Embryonic facial prominence (tissue), 1 donor: ENCODE measurements around the gene CLEC16A.
"Not testable (repeated sequence)": the region's sequence is repeated elsewhere in the genome, so short reads cannot be mapped to it uniquely, and the experiment has no call there.

Experiments
- DNase-seq: peaks from one replicate; pipeline ENCODE4 v3.0.0-alpha.2; 2016; ENCODE audit errors: extremely low spot score

The CLEC16A gene

DNA sequence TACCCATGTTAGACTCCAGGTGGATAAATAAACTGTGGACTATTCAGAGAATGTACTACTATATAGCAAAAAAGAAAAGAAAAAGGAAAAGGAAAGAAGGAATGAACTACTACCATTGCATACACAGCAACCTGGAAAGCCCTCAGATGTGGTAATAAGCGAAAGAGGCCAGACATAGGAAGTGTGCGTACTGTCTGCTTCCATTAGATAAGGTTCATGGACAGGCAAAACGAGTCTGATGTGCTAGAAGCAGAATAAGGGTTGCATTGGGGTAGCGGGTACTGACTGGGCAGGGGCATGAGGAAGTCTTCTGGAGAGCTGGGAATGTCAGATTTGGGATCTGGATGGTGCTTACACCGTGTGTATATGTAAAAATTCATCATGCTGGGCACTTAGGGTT is 21.8 kb downstream of the CLEC16A start:
- no peak for DNase-seq

DNA sequence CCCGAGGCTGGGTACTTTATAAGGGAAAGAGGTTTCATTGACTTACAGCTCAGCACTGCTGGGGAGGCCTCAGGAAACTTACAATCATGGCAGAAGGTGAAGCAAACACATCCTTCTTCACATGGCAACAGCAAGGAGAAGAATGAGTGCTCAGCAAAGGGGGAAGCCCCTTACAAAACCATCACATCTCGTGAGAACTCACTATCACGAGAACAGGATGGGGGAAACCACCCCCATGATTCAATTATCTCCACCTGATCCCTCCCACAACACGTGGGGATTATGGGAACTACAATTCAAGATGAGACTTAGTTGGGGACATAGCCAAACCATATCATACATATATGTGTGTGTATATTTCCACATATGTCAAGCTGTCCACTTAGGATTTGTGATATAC is 22.2 kb downstream of the CLEC16A start:
- DNase-seq: not testable (repeated sequence)

DNA sequence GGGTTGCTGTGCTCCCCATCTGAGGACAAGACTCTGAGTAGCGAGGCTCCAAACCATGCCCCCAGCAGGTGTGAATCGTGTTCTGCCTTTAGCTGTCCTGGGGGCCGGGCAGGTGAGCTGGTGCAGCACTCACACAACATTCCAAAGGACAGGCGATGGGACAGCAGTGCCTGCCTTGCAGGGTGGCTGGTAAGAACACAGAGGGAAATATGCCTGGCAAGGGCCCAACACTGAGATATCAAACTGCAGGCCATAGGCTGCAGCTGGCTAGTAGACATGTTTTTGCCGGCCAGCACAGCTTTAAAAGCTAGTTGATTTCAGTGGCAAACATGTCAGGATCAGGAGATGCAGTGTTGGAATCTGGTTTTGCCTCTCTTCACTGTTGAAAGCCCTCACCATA is 23.6 kb downstream of the CLEC16A start:
- DNase-seq: no peak

DNA sequence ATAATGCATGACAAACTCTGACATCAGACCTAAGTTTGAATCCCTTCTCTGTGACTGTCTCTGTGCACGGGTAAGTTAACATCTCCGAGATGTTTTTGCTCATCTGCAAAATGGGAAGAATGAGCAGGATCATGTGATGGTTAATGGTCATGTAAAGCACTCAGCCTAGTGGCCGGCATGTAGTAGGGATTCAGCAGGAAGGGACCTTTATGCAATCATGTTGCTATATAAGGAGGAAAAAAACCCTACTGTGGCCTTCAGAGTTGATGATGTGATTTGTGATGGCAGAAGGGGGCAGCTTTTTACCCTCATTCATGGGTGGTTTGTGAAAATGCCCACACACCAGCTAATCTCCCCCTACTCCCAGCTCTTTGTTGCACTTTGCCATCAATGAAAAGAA is 24.1 kb downstream of the CLEC16A start:
- DNase-seq: no peak

DNA sequence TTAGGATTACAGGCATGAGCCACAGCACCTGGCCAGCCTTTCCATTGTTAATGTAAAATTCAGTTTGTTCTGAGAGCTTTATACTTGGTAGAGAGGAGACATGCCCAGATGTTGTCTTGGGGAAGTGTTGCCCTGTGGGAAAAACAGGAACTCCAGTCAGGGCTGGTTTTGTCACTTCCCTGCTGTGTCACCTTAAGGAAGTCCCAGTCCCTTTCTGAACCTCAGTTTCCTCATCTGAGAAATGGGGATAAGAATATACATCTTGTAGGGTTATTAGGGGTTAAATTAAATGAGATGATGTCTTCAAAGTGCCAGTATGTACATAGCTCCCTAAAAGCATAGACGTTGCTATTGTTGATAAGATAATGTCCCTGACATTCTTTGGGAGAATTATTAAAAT is 25.3 kb downstream of the CLEC16A start:
- no peak for DNase-seq

DNA sequence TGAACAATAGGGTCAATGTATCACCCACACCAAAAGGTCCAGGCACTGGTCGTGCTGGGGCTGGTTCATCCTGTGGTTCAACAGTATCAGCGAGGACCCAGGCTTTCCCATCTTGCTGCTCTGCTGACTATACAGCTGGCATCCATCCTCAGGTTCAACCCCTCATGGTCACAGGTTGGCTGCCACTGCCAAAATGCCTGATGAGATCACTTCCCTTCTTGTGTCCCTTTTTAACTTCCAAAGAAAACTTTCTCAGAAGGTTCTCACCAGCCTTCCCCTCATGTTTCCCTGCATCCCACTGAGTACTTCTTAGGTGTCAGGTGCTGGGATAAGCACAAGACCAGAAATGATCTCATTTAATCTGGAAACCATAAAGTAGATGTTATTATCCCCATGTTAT is 25.7 kb downstream of the CLEC16A start:
- no peak for DNase-seq

DNA sequence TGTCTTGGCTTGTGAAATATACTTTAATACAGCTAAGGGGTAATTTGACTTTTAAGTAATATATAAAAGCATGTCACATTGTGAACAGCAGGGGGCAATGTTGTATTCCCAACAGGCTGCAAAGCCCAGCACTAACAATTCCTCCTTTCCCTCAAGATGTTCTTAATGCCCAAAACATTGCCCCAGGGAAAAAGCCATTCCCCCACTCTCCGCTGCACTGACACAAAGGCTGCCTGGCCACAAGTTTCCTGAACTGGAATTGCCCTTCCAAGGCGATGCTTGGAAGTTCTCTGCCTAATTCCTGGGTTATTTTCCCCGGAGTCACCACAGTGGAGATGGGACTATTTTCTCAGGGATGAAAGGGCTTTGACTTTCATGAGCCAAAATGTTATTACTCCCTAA is 27.2 kb downstream of the CLEC16A start:
- DNase-seq: peak; percentile 77

DNA sequence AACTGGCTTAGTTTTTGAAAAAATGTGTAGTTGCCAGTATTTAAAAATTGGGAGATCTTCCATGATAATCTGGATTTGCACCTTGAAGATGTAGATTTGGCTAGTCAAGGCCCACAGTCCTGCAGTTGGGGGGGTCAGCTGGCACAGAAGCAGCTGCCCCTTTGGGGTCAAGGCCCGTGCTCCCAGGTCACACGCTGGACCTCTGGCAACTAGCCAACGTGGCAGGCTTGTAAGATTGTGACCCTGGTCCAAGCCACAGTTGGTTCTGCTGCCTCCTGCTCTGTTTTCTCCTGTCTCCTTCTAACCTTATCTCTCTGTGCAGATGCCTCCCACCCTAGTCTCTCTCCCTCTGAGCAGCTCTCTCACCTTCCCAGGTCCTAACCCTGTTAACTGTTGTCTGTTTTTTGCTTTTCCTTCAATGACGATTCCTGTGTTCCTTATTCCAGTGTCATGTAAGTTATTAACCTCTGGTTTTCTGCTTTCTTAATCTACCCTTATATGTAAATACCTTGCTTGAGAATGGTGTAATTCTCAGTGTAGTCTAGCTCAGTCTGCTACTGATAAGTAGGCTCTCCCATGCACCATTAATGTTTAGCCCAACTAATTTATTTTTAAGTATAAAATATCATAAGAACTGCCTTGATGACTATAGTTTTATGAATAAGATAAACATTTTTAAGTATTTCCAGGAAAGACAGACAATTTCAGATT is 27.9 kb downstream of the CLEC16A start:
- no peak for DNase-seq

DNA sequence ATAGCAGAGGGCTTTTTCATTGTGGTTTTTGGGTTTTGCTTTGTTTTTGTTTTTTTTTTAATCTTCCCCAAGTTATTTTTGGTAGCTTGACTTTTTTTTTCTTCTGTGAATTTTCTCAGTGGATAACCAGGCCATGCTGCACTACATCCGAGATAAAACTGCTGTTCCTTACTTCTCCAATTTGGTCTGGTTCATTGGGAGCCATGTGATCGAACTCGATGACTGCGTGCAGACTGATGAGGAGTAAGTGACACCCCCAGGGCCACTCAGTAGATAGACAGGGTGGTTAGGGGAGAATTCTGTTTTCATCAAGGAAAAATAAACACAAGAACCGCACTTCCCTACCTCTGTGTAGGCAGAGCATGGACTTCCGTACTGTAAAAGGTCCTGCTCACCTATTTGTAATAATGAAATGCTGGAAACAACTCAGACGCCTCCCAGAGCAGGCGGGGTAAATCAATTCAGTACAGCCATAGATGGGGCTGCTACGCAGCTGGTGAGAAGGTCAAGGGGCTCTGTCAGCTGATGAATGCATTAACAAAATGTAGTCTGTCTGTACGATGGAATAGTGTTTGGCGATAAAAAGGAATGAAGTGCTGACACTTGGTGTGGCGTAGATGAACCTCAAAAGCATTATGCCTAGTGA is 28.6 kb downstream of the CLEC16A start:
- DNase-seq: no peak

DNA sequence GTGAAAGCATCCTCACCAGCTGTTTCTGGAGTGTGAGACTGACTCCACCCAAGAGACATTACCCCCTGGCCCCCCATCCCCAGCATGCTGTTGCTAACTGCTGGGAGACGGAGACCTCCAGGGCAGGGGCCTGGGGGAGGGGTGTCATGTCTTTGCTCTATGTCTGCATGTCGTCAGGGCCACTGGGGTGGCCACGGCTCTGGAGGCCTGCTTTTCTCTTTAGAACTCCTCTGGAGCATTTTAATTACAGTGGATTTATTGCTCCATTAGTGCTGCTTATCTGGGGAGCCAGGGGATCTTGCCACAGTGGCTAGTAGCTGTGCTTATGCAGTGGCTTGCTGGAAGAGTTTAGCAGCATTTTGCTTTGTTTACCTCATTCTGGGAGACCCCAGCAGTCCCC is 32.3 kb downstream of the CLEC16A start:
- no peak for DNase-seq

DNA sequence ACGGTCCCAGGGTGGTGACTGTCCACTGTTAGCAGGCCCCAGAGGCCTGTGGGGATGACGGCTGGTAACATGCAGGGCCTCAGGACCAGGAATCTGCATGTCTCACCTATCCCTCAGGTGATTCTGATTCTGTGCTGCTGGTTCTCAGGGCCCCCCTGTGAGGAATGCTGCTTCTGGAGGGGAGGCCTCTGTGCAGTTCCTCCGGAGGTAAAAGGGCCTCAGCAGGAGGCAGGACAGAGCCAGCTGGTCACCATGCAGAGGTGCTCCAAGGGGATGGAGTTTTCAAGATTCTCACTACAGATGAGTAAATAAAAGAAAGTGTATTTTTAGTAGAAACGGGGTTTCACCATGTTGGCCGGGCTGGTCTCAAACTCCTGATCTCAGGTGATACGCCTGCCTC is 33.8 kb downstream of the CLEC16A start:
- DNase-seq: no peak

DNA sequence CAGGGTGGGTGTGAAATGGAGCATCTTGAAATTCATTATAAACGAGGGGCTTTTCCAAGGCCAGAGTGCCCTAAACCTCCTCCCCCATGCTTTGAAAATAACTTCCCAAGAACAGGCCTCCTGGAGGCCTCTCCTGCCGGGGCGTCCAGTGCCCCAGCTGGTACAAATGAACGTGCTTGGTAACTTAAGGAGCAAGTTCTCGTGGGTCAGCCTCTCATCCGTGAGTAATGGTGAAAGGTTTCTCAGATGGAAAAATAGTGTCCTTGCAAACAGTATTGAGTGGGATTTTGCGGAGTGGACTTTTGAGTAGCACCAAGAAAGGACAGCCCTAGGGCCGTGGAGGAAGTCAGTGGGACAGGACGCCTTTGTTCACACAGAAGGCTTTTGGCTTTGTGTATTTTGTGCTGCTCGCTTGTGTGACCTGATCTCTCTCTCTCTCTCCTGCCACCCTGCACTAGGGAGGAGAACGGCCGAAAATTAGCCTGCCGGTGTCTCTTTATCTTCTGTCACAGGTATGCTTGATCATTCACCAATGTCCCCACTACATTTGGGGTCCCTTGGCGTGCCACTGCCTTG is 34.6 kb downstream of the CLEC16A start:
- no peak for DNase-seq

DNA sequence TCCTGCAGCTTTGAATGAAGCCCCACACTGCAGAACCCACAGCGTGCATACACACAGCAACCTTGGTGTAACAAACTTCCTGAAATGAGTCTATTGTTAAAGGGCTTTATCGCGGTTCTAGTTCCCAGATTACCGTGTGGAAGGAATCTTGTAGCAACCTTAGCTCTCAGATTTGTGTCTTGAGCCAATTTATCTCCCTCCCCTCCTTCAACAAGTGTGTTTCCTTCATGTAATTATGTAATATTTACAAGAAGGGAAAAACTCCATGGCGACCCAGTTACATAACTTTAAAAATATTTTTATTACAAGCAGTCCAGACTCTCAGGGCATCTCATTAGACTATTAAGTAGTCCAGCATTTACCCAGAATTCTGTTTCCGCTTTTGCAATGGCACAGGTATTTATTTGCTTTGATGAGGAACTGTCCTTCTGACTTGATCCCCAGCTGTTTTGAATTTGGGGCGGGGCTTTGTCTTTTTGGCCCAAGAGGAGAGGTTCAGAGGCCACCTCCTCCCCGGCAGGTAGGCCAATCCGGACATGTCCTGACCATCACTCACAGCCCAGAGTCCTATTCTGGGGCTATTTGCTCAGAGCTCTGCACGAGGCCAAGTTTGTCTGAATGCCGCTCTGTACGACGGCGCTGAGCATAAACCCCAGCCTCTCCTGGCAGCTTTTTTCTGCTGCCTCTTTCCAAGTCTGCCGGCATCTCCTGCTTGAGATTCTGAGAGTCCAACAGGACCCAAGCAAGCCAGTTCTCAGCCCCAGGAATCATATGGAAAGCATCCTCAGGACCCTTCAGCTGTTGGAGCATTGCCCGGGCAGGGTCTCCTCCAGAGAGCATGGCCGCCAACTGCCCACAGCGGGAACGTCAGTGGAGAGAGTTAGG is 35.6 kb downstream of the CLEC16A start:
- peak; percentile 75 for DNase-seq

DNA sequence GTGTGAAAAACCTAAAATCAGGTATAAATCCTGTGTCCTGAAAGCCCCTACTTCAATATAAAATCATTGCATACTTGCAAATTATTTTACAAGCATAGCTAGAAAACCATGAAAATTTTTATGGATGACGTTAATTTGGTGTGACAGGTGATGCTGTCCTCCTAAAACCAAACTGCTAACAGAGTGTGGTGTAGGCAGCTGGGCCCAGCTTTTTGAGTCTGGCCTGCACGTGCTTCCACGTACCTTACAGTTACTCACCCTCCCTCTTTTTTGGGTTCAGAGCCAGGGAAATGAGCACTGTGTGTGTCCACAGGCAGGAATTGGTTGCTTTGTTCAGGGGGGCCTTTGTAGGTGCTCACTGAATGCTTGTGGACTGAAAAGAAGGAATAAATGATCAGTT is 36.4 kb downstream of the CLEC16A start:
- DNase-seq: peak; percentile 12

DNA sequence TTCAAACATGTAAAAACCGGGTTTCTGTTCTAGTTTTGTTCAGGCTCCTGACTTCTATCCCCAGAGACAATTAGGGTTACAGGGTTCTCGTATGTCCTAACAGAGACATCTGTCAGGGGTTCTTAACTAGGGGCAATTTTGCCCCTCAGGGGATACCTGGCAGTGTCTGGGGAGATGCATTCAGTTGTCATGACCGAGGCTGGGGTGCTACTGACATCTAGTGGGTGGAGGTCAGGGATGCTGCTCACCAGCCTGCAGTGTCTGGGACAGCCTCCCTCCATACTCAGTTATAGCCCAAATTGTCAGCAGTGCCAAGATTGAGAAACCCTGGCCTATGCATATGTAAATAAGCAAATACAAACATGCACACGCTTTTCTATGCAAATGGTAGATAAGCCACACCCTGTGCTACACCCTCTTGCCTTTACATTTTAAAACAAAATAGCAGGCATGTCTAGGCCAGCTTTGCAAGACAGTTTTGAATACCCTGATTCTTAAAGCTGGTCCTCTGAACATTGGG is 37.4 kb downstream of the CLEC16A start:
- DNase-seq: no peak

DNA sequence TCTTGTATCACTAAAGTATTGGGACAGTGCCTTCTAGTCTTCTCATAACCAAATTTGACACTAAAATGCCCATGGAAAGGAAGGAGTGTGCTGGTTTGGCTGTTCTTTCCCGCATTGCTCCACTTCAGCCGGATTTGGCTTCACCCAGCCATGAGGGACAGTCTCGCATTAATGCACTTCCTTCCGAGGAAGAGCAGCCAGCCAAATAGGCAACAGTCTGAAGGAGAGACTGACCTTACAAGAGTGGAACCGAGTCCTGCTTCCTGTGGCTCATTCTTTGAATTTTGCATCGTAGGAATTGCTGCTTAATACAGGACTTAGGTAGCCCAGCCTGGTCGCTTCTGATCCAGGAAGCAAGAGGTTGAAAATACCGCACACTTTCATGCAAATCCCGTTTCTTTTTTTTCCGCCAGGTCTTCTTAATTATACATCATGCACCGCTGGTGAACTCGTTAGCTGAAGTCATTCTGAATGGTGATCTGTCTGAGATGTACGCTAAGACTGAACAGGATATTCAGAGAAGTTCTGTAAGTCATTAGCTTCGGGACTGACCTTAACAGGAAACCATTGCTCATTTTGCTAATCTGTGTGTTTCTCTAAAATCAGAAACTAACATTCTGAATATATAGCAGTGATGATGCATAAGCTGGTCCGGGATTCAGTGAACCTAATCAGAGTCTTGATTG is 38.2 kb downstream of the CLEC16A start:
- DNase-seq: no peak

DNA sequence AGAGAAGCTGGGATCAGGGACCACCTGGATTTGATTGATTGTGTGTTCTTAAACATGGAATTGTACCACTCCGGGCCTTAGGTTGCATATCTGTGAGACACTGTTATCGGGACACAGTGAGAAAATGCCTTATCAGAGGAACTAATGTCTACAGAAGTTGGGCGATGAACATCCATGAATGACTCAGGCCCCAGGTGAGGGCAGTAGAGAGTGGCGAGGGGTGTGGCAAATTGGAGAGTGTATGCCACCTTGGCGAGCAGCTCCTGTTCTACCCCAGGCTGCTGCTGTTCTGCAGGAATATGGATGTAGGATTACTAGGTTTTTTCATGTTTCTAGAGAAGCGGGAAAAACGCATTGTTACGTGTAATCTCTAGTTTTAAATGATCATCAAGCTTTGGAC is 38.8 kb downstream of the CLEC16A start:
- no peak for DNase-seq

DNA sequence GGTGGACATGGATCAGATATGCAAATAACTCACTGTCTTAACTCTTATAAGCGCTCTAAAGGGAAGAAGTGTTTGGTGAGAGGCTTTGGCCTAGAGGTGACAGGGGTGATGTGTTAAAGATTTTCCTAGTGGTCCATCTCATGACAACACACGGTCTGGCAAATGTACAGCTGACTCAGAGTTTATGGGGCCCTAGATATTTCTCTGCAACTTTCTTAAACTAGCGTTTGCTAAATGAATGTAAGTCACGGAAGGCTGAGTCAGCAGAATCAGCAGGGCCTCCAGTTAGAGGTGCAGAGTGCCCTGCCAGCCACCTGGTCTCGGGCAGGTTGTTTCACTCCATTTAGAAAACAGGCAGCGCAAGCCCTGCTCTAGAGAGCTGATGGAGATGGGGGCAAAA is 40.1 kb downstream of the CLEC16A start:
- DNase-seq: no peak

DNA sequence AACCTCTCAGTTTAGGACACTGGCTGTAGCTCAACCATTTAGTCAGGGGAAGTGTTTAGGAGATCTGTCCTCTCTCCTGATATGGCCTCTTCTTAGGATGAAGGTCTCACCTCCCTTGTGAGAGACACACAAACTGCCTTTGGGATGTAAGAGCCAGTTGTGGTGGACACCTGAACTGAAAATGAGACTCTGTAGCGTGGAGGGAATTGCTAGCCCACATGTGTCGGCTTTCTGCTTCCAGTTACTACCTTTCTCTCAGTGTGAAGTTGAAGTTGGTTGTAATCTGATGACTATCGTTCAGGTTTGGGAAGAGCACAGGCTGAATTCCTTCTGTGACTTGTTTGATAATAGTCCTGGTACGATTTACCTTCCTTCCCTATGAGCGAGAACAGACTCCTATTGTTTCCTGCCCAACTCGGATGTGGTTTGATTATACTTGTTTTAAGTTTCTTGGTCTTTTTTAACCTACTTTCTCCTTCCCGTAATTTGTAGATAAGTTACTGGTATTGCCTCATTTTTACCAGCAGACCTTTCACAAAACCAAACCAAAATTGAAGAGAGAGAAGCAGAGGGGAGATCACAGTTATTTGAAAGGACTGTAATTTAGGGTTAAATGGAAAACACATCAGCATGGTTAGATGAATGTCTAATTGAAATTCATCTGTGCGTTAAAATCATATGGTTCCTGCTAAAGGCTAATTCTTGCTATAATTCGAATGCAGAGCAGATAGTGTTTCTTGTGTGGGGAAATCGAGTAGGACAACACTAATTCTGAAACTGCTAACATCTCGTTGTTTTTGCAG is 43.2 kb downstream of the CLEC16A start:
- DNase-seq: no peak

DNA sequence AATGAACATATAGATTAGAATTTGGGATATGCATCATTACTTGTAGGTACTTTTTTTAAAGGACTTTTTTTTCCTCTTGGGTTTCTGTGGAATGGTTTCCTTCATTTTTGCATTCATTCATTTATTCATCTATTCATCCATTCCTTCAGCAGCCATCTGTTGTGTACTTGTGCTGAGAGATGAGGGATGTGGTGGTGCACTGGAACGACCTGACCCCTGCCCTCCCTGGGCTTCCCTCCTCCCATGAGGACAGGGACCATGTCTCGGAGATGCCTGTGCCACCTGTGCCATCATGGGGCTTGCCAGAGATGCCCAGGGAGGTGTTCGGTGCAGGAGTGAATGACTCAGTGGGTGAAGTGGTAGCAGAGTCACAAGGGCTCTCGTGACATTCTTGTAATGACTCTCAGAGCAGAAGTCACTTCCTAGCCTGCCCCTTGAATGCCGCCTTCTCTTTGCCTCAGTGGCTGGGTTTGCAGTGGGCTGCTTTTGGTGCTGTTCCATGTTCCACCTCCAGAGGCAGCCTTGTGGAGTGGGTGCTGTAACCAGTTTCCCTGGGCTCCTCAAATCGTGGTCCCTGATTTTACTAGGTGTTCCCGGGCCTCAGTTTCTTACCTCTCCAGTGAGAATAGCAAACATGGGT is 43.9 kb downstream of the CLEC16A start:
- no peak for DNase-seq
